Kidney epithelial cell (primary cell): ENCODE results near the gene GABPB1. TPM values are rescaled to one million over a fixed set of nuclear protein-coding genes. Genes with fewer than 3 reads are reported as not detected.

Source experiments
- DNase-seq: peaks from one replicate; pipeline ENCODE4 v3.0.0-alpha.2; 2010; ENCODE audit warnings: low read depth
- H3K27me3 ChIP-seq: 2 replicates; pipeline ENCODE4 v1.6.0; 2011; ENCODE audit warnings: low read length; ENCODE audit not compliant: control insufficient read depth, insufficient read depth
- H3K36me3 ChIP-seq: 2 replicates; pipeline ENCODE4 v1.5.1; 2011; ENCODE audit warnings: low read length; ENCODE audit not compliant: control insufficient read depth, insufficient read depth
- H3K4me3 ChIP-seq: 2 replicates; pipeline ENCODE4 v1.5.1; 2011; ENCODE audit warnings: low read depth, mild to moderate bottlenecking, control low read depth, low read length
- total RNA-seq: library from RNA; depleted of rRNA; stranded (reverse); fragments of >200 nt; gene quantifications from 2 replicates; pipeline ENCODE4 v1.2.3, GENCODE V29; 2015
- TF ChIP-seq, protein P1 (sequence below): IDR thresholded peaks from 2 replicates; pipeline ENCODE4 v1.5.1; 2011; ENCODE audit warnings: mild to moderate bottlenecking, moderate library complexity, low read length, control low read depth, inconsistent platforms; ENCODE audit not compliant: insufficient read depth, poor library complexity, severe bottlenecking

The GABPB1 gene
- total RNA-seq, 1 donor from 2014 or later: 44.2 TPM

DNA sequence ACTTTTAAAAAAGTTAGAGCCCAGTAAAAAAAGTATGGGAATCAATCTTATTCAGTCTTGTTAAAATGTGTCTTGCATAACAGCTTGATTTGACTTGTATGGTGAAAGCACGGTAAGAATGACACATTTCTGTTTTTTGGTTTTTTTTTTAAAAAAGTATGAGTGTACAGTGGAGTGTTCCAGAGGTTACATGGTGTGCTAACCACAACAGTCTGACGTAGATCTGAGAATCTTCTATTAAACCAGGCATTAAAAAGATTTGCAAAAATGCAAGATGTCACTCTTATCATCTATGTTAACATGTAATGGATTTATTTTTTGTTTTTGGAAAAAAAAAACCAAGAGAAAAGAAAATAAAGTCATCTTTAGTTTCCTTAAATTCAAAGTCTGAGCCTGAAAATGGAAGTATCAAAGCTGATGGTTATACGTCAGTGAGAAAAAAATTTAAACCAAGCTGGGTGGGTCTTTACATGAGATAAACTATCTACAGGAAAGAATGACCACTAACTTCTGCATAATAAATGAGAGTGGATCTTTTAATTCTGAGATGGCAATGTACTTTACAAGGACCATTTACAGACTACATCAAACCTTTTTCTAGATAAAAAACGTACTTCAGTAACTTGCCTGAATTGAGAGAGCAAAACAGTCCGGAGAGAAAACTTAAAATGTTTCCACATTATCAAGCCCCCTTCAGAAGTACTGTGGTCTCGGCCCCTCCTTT, 1.6 kb downstream of the GABPB1 start:
- H3K4me3 ChIP-seq: peak overlapping the region; percentile 96
- no peaks in the 10 kb centered on the region for H3K27me3 ChIP-seq
- H3K36me3 ChIP-seq: no peaks in the 10 kb centered on the region
- DNase-seq: peak; percentile 58
- TF ChIP-seq, protein P1, sequence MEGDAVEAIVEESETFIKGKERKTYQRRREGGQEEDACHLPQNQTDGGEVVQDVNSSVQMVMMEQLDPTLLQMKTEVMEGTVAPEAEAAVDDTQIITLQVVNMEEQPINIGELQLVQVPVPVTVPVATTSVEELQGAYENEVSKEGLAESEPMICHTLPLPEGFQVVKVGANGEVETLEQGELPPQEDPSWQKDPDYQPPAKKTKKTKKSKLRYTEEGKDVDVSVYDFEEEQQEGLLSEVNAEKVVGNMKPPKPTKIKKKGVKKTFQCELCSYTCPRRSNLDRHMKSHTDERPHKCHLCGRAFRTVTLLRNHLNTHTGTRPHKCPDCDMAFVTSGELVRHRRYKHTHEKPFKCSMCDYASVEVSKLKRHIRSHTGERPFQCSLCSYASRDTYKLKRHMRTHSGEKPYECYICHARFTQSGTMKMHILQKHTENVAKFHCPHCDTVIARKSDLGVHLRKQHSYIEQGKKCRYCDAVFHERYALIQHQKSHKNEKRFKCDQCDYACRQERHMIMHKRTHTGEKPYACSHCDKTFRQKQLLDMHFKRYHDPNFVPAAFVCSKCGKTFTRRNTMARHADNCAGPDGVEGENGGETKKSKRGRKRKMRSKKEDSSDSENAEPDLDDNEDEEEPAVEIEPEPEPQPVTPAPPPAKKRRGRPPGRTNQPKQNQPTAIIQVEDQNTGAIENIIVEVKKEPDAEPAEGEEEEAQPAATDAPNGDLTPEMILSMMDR: no peak

DNA sequence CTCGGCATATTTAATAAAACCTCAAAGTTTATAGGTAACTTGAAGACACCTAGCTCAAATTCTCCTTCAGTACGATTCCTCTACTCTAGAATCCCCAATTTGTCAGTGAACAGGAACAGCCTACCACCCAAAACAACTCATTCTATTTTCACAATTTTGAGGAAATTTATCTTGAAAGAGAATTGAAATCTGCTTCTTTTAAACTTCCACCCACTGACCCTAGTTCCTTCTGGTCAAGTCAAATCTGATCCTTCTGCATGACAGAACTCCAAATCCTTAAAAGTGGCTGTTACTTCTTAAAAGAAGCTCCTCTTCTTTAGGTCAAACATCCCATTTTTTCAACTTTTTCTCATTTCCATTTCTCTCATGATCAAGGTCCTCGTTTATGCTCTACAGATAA, 4.4 kb downstream of the GABPB1 start:
- TF ChIP-seq, protein P1: no peak
- DNase-seq: no peak
- no peaks in the 10 kb centered on the region for H3K36me3 ChIP-seq
- no peaks in the 10 kb centered on the region for H3K27me3 ChIP-seq
- no peak overlapping the region for H3K4me3 ChIP-seq

DNA sequence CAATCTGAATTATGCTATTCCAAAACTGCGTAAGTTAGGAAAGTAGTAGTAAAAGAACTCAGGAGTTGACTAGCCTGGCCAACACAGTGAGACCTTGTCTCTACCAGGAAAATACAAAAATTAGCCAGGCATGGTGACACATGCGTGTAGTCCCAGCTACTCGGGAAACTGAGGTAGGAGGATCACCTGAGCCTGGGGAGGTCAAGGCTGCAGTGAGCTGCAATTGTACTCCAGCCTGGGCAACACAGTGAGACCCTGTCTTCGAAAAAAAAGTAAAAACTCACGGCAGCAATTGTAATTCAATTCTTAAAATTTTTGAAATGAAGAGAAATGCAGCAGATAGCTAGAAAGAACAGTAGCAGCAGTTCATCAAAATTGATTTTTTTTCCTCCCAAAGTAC, 9.7 kb downstream of the GABPB1 start:
- no peak for DNase-seq
- H3K27me3 ChIP-seq: no peaks in the 10 kb centered on the region
- no peak overlapping the region for H3K4me3 ChIP-seq
- TF ChIP-seq, protein P1: no peak
- no peaks in the 10 kb centered on the region for H3K36me3 ChIP-seq

DNA sequence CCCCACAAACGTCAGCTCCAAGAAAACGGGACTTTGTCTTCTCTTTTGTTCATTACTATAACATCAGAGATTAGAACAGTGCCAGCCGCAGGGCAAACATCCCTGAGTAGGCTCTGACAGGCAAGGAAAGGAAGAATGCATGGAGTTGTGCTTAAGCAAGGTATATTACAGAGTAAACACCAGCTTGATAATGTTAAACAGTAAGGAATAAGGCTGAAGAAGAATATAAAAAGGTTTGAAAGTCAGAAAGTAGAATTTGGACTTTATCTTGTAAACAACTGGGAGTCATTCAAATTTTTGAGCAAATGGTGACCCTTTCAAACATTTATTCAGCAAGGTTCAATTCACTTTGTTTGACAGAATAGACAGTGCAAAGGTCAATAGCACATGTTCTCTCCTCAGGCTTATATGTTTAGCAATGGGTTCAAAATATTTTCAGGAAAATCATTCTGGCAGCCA, 11.0 kb downstream of the GABPB1 start:
- H3K27me3 ChIP-seq: no peaks in the 10 kb centered on the region

DNA sequence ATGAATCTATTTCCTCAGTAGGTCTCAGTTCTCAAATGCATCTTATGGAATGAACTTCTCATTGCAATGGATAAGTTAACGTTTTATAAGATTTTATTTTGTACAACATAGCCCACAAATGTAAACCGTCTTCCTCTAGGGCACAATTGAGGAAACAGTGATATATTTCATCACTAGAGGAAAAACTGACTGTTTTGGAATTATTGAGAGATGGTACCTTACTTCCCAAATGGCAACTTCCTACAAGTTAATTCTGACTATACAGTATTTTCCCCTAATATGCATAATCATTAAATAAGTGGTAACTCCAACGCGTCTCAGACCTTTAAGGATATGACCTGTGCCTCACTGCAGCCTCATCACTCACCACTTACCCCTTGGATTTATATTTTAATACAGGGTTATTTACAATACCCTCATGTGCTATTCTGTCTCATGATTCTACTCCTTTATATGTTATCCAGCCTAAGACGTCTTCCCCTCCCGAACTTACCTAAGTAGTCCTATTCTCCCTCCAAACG, 13.3 kb downstream of the GABPB1 start:
- no peak overlapping the region for H3K4me3 ChIP-seq
- TF ChIP-seq, protein P1: no peak
- H3K27me3 ChIP-seq: no peaks in the 10 kb centered on the region
- no peaks in the 10 kb centered on the region for H3K36me3 ChIP-seq
- no peak for DNase-seq

More for the DNA sequence above, 11.0 kb downstream of the GABPB1 start:
- Histone ChIP-seq H3K36me3 (no peaks in the 10 kb centered on the region), H3K4me3 (no peak overlapping the region)
- DNase-seq: no peak
- TF ChIP-seq, protein P1: no peak
